SK-N-MC (cell line): ENCODE measurements around the gene SLC25A41.

ENCODE experiments used
- EZH2 ChIP-seq: fragments of 200-600 bp; sonication (generic); IDR thresholded peaks from one replicate; pipeline ENCODE4 v1.6.1; 2017; ENCODE audit warnings: antibody characterized with exemption
- POLR2AphosphoS5 ChIP-seq: IDR thresholded peaks from 2 replicates; pipeline ENCODE4 v1.6.1; 2012; ENCODE audit warnings: mild to moderate bottlenecking, low read depth, low read length, borderline replicate concordance

DNA sequence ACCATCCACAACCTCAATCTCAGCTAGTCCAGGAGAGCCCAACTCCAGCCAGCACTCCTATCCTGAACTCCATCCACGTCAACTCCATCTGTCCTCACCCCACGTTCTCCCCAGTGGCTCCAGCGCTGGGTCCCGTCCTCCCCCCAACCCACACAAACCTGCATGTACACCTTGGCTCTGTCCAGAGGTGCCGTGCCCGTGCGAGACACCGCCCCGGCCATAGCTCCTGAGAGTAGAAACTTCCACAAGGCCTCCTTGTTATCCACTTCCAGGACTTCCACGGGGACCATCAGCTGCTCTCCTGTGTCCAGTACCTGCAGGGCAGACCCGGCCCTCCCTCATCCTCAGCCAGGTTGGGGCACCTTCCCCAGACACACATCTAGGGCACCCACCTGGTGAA lies 1.7 kb downstream of the SLC25A41 start:
- no peak for TF ChIP-seq POLR2AphosphoS5
- no peak for TF ChIP-seq EZH2
